Activated T-cell treated with anti-CD3 and anti-CD28 coated beads, Interleukin-2, amount 50 U/mL, for 48 hours (primary cell): Measurements from ENCODE around the gene SLC30A7.

Experiments
- DNase-seq, 2 experiments: peaks; one replicate each; pipeline ENCODE4 v3.0.0-alpha.2; 2020

Gene SLC30A7

DNA sequence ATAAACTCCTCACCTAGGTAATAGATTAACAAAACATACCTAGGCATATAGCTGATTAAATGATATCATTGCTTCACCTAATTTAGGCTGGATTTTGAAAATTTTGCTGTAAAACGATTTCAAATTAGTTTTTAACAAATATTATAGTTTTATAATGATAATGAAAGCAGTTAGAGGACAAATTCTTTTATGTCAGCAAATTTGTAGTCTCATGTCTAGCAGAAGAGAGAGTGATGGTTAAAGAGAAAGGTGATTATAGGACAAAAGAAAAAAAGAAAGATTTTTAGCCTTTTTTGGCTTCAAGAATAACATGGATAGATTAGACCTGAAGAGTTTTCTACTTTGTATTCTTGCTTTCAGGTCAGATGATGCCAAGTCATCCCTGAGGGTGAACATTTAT, 133.3 kb downstream of the SLC30A7 start:
- DNase-seq: no peak

DNA sequence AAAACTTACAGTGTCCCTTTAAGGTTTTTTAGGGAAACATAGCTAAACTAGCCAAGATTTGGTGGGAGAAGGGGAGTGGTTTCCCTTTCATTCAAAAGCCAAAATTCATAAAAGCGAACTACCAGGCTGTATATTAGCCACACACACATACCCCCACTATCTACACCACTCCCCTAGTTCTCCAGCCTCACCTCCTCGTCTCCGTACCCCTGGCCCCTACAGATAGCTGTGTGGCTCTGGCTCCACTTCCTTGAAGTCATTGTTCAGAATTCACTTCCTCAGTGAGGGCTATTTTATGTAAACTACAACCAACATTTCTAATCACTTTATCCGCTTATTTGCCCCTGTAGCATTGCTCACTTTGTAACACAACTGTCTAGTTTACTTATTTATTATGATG, 135.0 kb downstream of the SLC30A7 start:
- DNase-seq: no peak
